ENCODE results near the gene FOXJ2.

DNA sequence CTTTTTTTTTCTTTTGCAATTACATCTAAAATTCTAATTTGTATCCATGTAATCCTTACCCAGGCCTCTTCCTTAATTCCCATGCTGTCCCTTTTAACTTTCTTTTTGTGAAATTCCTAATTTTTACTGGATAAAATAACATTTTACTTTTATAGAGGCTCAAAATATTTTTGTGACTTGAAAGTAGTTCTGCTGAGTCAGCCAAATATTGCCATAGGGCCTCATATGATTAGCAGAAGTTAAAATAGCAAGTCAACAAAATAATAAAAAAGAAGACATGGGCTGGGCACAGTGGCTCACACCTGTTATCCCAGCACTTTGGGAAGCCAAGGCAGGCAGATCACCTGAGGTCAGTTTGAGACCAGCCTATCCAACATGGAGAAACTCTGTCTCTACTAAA is 31.6 kb downstream of the FOXJ2 start:
- no peak for TF ChIP-seq EZH2 (IDR thresholded peaks at IDR 0.05; ENCODE audit: low read depth)
- TF ChIP-seq, protein P1, sequence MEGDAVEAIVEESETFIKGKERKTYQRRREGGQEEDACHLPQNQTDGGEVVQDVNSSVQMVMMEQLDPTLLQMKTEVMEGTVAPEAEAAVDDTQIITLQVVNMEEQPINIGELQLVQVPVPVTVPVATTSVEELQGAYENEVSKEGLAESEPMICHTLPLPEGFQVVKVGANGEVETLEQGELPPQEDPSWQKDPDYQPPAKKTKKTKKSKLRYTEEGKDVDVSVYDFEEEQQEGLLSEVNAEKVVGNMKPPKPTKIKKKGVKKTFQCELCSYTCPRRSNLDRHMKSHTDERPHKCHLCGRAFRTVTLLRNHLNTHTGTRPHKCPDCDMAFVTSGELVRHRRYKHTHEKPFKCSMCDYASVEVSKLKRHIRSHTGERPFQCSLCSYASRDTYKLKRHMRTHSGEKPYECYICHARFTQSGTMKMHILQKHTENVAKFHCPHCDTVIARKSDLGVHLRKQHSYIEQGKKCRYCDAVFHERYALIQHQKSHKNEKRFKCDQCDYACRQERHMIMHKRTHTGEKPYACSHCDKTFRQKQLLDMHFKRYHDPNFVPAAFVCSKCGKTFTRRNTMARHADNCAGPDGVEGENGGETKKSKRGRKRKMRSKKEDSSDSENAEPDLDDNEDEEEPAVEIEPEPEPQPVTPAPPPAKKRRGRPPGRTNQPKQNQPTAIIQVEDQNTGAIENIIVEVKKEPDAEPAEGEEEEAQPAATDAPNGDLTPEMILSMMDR (conservative IDR thresholded peaks at IDR 0.05): no peak

Measured in PC-9 (cell line).